ENCODE measurements around the gene PLCL2. TPM values are rescaled to one million over a fixed set of nuclear protein-coding genes. Genes with fewer than 3 reads are reported as not detected.

PLCL2 gene
- total RNA-seq, 2 donors from 2014 or later = 5.3 to 14.5 TPM

DNA sequence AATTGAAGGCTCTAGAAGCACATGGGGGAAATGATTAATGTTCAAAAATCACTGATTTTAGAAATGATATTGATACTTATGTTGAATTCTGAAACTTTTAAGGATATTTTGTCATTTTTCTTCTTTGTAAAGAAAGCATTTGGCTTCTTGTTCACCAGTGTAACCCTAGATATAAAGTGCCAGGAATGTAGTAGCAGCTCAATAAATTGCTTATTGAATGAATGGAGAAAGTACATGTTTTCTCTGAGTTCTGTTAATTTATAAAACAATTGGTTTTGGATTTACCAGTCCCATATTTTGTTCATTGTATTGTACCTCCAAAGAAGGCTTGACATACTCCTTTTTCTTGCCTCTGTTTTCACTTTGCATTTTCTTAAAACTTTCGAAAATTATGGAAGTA lies 2.4 kb downstream of the PLCL2 start:
- Histone ChIP-seq H3K4me3 (no peak overlapping the region), H3K27ac (peak overlapping the region in 1 of 2 donors; percentile 77)
- WGBS = 95% methylated on average over 1 of the region's 1 CpG

DNA sequence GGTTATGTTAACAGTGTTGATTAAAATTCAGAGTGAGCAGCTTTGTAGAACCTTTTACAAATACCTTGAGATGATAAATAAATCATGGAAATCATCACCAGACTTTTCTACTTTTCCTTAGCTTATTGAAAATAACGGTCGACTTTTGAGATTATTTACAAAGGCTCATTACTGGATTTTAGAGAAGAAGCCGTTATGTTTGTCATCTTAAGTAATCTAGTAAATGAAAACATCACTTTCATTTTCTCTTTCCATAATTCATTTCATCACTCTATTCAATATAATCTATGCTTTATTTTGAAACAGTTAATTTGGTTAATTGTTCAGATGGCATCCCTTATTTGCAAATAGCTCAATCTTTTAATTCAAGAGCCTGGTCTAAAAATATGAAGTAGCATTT lies 3.6 kb downstream of the PLCL2 start:
- Histone ChIP-seq H3K4me1 (replicated peaks) (no peaks in the 10 kb centered on the region), H3K27me3 (replicated peaks; ENCODE audit: insufficient read depth) (no peaks in the 10 kb centered on the region), H3K27ac (no peak overlapping the region), H3K4me3 (no peak overlapping the region), H3K9me3 (no peaks in the 10 kb centered on the region), H3K36me3 (no peaks in the 10 kb centered on the region)
- intact Hi-C loops (cut with DNase I) = loop anchor here (10.0 kb wide), 1 partner anchor 346 kb away; no protein-coding TSS in a partner anchor
- no peak for TF ChIP-seq POLR2A (IDR thresholded peaks at IDR 0.05)
- TF ChIP-seq, protein P1, sequence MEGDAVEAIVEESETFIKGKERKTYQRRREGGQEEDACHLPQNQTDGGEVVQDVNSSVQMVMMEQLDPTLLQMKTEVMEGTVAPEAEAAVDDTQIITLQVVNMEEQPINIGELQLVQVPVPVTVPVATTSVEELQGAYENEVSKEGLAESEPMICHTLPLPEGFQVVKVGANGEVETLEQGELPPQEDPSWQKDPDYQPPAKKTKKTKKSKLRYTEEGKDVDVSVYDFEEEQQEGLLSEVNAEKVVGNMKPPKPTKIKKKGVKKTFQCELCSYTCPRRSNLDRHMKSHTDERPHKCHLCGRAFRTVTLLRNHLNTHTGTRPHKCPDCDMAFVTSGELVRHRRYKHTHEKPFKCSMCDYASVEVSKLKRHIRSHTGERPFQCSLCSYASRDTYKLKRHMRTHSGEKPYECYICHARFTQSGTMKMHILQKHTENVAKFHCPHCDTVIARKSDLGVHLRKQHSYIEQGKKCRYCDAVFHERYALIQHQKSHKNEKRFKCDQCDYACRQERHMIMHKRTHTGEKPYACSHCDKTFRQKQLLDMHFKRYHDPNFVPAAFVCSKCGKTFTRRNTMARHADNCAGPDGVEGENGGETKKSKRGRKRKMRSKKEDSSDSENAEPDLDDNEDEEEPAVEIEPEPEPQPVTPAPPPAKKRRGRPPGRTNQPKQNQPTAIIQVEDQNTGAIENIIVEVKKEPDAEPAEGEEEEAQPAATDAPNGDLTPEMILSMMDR (IDR thresholded peaks at IDR 0.05) = no peak
- TF ChIP-seq POLR2AphosphoS5 (IDR thresholded peaks at IDR 0.05) = no peak
- 55% methylated on average over 3 of the region's 3 CpGs for WGBS
- no peak for DNase-seq (ENCODE audit: low spot score)

More for the DNA sequence above, 2.4 kb downstream of the PLCL2 start:
- Histone ChIP-seq H3K27me3 (replicated peaks; ENCODE audit: insufficient read depth) (no peaks in the 10 kb centered on the region), H3K4me1 (replicated peaks) (no peaks in the 10 kb centered on the region), H3K9me3 (no peaks in the 10 kb centered on the region), H3K36me3 (no peaks in the 10 kb centered on the region)
- intact Hi-C loops (cut with DNase I) = loop anchor here (10.0 kb wide), 1 partner anchor 348 kb away; no protein-coding TSS in a partner anchor
- TF ChIP-seq POLR2AphosphoS5 (IDR thresholded peaks at IDR 0.05) = no peak
- DNase-seq (ENCODE audit: low spot score) = no peak

DNA sequence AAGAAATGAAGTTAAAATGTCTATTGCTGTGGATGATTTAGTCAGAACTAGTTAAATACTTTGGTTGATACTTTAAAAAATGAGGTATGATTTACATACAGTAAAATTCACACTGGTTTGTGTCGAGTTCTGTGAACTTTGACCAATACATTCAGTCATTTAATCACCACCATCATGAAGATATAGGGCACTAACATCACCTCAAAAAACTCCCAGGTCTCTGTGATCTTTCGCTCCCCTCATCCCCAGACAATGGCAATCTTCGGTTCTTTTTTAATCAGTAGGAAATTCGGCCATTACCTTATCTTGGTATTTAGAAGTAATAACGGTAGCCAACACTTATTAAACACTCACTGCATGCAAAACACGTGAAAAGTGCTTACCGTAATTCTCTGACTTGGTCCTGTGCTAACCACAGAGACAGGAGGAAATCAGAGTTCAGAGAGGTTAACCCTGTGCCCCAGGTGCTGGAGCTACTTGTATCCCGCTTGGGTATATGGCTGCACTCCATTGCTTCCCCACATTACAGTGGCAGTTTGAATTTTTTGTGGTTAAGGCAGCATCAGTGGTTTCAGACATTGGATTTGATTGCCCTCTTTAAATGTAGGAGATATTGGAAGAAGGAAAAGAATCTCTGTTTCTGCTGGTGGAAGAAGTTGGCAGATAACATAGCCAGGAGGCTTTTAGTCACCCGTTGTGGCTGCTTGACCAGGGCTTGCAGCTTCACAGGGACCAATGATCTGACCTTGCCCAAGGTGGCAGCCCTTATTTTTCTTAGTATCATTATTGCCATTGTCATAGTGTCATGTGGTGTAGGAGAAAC lies 4.2 kb downstream of the PLCL2 start:
- 84% methylated on average over 9 of the region's 9 CpGs for WGBS
- no peak overlapping the region for H3K27ac ChIP-seq
- H3K27me3 ChIP-seq (replicated peaks; ENCODE audit: insufficient read depth) = no peaks in the 10 kb centered on the region
- DNase-seq (ENCODE audit: low spot score) = no peak
- H3K4me1 ChIP-seq (replicated peaks) = no peaks in the 10 kb centered on the region
- TF ChIP-seq, protein P1 (IDR thresholded peaks at IDR 0.05) = no peak
- no peak for TF ChIP-seq POLR2AphosphoS5 (IDR thresholded peaks at IDR 0.05)
- TF ChIP-seq POLR2A (IDR thresholded peaks at IDR 0.05) = no peak
- H3K36me3 ChIP-seq = no peaks in the 10 kb centered on the region
- intact Hi-C loops (cut with DNase I) = loop anchor here (10.0 kb wide), 1 partner anchor 346 kb away; no protein-coding TSS in a partner anchor
- no peaks in the 10 kb centered on the region for H3K9me3 ChIP-seq
- H3K4me3 ChIP-seq = no peak overlapping the region

DNA sequence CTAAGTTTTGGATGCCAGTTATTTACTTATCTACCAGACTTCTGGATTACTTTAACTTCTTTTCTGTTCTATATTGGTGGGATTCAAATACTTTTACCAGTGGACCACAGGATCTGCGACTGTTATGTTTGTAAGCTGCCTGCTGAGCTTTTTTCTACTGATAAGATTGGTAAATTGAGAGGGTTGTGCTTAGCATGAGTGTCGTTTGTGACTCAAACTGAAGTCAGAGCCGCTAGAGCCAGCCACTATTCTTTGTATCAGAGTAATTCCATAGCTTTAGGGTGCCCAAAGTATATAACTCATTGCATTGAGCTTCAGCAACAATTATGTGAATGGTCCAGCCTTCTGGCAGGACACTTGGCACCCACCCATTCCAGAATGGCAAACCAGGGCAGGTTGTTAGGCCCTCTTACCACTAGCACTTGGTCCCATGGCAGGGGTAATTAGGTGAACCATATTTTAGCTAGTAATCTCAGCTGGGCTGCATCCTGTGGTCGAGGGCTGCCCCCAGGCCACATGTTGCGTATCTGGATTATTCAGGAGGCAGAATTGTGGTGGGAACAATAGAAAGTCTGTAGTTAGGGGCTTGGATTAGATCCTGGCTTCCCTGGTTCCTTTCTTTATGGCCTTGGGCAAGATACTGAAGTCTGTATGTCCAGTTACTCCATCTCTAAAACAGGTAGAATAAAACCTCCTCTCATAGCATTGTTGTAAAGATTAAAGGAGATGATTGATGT lies 6.0 kb downstream of the PLCL2 start:
- WGBS = 84% methylated on average over 5 of the region's 5 CpGs
- Histone ChIP-seq H3K27me3 (replicated peaks; ENCODE audit: insufficient read depth) (no peaks in the 10 kb centered on the region), H3K36me3 (no peaks in the 10 kb centered on the region), H3K9me3 (no peaks in the 10 kb centered on the region), H3K27ac (no peak overlapping the region), H3K4me3 (no peak overlapping the region), H3K4me1 (replicated peaks) (no peaks in the 10 kb centered on the region)
- intact Hi-C loops (cut with DNase I) = no loop called here
- no peak for DNase-seq (ENCODE audit: low spot score)
- no peak for TF ChIP-seq POLR2A (IDR thresholded peaks at IDR 0.05)
- TF ChIP-seq, protein P1 (IDR thresholded peaks at IDR 0.05) = no peak

DNA sequence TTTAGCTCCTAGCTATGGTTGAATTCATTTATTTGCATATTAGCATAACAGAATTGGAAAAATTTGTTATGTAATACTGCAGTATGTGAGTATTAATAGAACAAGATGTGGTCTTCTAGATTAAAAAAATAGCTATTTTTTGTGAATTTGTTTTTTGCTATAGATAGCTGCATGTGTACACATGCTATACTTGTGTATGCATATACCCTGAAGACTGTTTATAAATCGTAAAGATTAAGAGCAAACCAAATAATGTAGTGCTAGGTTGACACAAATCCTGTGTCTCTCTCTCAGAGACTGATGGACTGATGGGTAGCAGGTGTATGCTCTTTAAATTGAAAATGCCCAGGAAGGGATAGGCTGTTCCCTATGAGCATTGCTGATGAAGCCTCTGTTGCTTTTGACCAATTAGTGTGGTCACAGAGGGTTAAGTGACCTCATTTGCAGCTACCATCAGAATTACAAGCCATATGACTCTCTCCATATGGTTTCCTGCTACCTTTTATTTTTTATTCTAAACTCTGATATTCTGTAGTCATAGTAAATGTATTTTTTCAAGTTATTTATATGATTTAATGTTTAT lies 9.0 kb downstream of the PLCL2 start:
- H3K4me3 ChIP-seq = no peak overlapping the region
- DNase-seq (ENCODE audit: low spot score) = no peak
- intact Hi-C loops (cut with DNase I) = no loop called here
- no peak for TF ChIP-seq POLR2AphosphoS5 (IDR thresholded peaks at IDR 0.05)
- TF ChIP-seq, protein P1 (IDR thresholded peaks at IDR 0.05) = no peak
- TF ChIP-seq POLR2A (IDR thresholded peaks at IDR 0.05) = no peak
- no peak overlapping the region for H3K27ac ChIP-seq
- WGBS = 98% methylated on average over 1 of the region's 1 CpG
- H3K4me1 ChIP-seq (replicated peaks) = no peaks in the 10 kb centered on the region
- H3K36me3 ChIP-seq = no peaks in the 10 kb centered on the region
- H3K27me3 ChIP-seq (replicated peaks; ENCODE audit: insufficient read depth) = no peaks in the 10 kb centered on the region
- no peaks in the 10 kb centered on the region for H3K9me3 ChIP-seq

Data from prostate gland (tissue), 2 donors.